Upper lobe of right lung (tissue), 1 donor: ENCODE data around the gene CHAT. TPM values are rescaled to one million over a fixed set of nuclear protein-coding genes. Genes with fewer than 3 reads are reported as not detected.

Experiments
- ATAC-seq: fragments of 200-7000 bp; cut with Tn5 transposase; one replicate; pipeline ENCODE4 v1.9.1; 2020; ENCODE audit warnings: mild to moderate bottlenecking, moderate library complexity
- DNase-seq: peaks from one replicate; pipeline ENCODE4 v3.0.0-alpha.2; 2020
- H3K27ac ChIP-seq: fragments of 200-600 bp; one replicate; pipeline ENCODE4 v1.8.0; 2022
- H3K27me3 ChIP-seq: fragments of 200-600 bp; one replicate; pipeline ENCODE4 v1.8.0; 2022; ENCODE audit warnings: mild to moderate bottlenecking
- H3K36me3 ChIP-seq: fragments of 200-600 bp; one replicate; pipeline ENCODE4 v1.8.0; 2022
- H3K4me1 ChIP-seq: fragments of 200-600 bp; one replicate; pipeline ENCODE4 v1.8.0; 2022
- H3K4me3 ChIP-seq: fragments of 200-600 bp; one replicate; pipeline ENCODE4 v1.8.0; 2022; ENCODE audit warnings: mild to moderate bottlenecking
- H3K9me3 ChIP-seq: fragments of 200-600 bp; one replicate; pipeline ENCODE4 v1.8.0; 2022
- intact Hi-C: fragments of 100-400 bp; cut with DNase I; formaldehyde crosslinking; loops from one replicate; pipeline ENCODE4 v1.11.0; 2022
- total RNA-seq: library from RNA; stranded (reverse); fragmentation: NEBNext Ultra II Directional; extraction: Animal tissue kit (Norgen Biotek cat#: 25700); gene quantifications from one replicate; pipeline ENCODE4 v1.2.1, GENCODE V29; 2021
- TF ChIP-seq, protein P1 (sequence below): fragments of 200-600 bp; IDR thresholded peaks from one replicate; pipeline ENCODE4 v1.8.0; 2022; ENCODE audit warnings: antibody characterized with exemption
- donor health status: DM: no; HTN: yes; CAD: no; lungs with severe emphysema.

Gene CHAT
- total RNA-seq, 1 donor from 2014 or later = not detected

- no peaks in the 10 kb centered on the region for H3K27me3 ChIP-seq
- intact Hi-C loops = no loop called here
- H3K36me3 ChIP-seq = no peaks in the 10 kb centered on the region
- ATAC-seq = no peak
- TF ChIP-seq, protein P1, sequence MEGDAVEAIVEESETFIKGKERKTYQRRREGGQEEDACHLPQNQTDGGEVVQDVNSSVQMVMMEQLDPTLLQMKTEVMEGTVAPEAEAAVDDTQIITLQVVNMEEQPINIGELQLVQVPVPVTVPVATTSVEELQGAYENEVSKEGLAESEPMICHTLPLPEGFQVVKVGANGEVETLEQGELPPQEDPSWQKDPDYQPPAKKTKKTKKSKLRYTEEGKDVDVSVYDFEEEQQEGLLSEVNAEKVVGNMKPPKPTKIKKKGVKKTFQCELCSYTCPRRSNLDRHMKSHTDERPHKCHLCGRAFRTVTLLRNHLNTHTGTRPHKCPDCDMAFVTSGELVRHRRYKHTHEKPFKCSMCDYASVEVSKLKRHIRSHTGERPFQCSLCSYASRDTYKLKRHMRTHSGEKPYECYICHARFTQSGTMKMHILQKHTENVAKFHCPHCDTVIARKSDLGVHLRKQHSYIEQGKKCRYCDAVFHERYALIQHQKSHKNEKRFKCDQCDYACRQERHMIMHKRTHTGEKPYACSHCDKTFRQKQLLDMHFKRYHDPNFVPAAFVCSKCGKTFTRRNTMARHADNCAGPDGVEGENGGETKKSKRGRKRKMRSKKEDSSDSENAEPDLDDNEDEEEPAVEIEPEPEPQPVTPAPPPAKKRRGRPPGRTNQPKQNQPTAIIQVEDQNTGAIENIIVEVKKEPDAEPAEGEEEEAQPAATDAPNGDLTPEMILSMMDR = no peak
- H3K4me3 ChIP-seq = no peak overlapping the region
- no peak for DNase-seq
- H3K27ac ChIP-seq = no peak overlapping the region
- no peaks in the 10 kb centered on the region for H3K4me1 ChIP-seq
- H3K9me3 ChIP-seq = no peaks in the 10 kb centered on the region
Measured at GRCh38 chr10:49572594-49573114, 41.2 kb upstream of the CHAT start.

DNA sequence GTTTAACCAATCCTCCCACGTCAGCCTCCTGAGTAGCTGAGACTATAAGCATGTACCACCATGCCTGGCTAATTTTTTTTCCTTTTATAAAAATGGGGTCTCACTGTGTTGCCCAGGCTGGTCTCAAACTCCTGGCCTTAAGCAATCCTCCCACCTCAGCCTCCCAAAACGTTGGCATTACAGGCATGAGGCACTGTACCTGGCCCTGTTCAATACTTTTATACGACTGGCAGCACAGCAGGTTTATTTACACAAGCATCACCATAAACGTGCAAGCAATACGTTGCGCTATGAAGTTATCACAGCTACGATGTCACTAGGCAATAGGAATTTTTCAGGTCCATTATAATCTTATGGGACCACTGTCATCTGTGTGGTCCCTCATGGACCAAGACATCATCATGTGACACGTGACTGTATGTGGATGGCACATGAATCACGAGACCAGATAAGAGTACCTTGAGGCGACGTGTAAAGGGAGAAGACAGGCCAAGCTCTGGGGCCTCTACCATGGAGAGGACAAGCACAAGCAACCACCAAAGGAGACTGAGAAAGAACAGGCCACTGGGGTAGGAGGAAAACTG is 38.3 kb upstream of the CHAT start:
- intact Hi-C loops = no loop called here
- ATAC-seq (no peak), DNase-seq (no peak)
- Histone ChIP-seq H3K4me1 (no peaks in the 10 kb centered on the region), H3K27me3 (no peaks in the 10 kb centered on the region), H3K4me3 (no peak overlapping the region), H3K36me3 (no peaks in the 10 kb centered on the region), H3K27ac (no peak overlapping the region), H3K9me3 (no peaks in the 10 kb centered on the region)
- TF ChIP-seq, protein P1 = no peak

- Histone ChIP-seq H3K36me3 (no peaks in the 10 kb centered on the region), H3K9me3 (no peaks in the 10 kb centered on the region), H3K4me3 (no peak overlapping the region), H3K27ac (no peak overlapping the region), H3K4me1 (no peaks in the 10 kb centered on the region), H3K27me3 (no peaks in the 10 kb centered on the region)
- DNase-seq = no peak
- TF ChIP-seq, protein P1 = no peak
- ATAC-seq = no peak
- intact Hi-C loops = no loop called here
Measured at GRCh38 chr10:49577182-49577925, 36.5 kb upstream of the CHAT start.

DNA sequence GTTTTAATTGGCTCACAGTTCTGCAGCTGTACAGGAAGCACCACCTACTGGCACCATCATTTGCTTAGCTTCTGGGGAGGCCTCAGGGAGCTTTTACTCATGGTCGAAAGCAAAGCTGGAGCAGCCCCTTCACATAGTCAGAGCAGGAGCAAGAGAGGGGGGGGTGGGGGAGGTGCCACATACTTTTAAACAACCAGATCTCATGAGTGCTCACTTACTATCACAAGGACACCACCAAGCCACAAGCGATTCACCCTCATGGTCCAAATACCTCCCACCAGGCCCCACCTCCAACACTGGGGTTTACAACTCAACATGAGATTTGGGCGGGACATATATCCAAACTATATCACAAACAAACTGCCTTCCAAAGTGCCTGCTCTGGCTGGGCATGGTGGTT is 35.4 kb upstream of the CHAT start:
- H3K27me3 ChIP-seq = no peaks in the 10 kb centered on the region
- ATAC-seq (no peak), DNase-seq (no peak)
- intact Hi-C loops = no loop called here
- no peaks in the 10 kb centered on the region for H3K36me3 ChIP-seq
- no peaks in the 10 kb centered on the region for H3K9me3 ChIP-seq
- TF ChIP-seq, protein P1 = no peak
- no peak overlapping the region for H3K27ac ChIP-seq
- H3K4me3 ChIP-seq = no peak overlapping the region
- H3K4me1 ChIP-seq = no peaks in the 10 kb centered on the region

GRCh38 chr10:49579621-49580020 is 34.2 kb upstream of the CHAT start:
- intact Hi-C loops = no loop called here
- Histone ChIP-seq H3K4me1 (no peaks in the 10 kb centered on the region), H3K27me3 (no peaks in the 10 kb centered on the region), H3K9me3 (no peaks in the 10 kb centered on the region), H3K36me3 (no peaks in the 10 kb centered on the region), H3K27ac (no peak overlapping the region), H3K4me3 (no peak overlapping the region)
- TF ChIP-seq, protein P1 = no peak
- DNase-seq = no peak
- no peak for ATAC-seq
